NCI-H774 (cell line): Measurements from ENCODE around the gene LRIG2.

Experiments used
- DNase-seq: peaks from one replicate; lab custom pipeline; 2025; lab: John Stamatoyannopoulos, UW

Gene LRIG2

GRCh38 chr1:113170519-113170918 is 97.5 kb downstream of the LRIG2 start:
- no peak for DNase-seq

GRCh38 chr1:113178106-113178505 is 105.1 kb downstream of the LRIG2 start:
- DNase-seq: no peak

GRCh38 chr1:113178522-113178921 is 105.5 kb downstream of the LRIG2 start:
- no peak for DNase-seq
